Gastrocnemius medialis (tissue), 4 donors: ENCODE data around the gene EXD3. TPM values are rescaled to one million over a fixed set of nuclear protein-coding genes. Genes with fewer than 3 reads are reported as not detected.

Source experiments
- ATAC-seq, 2 donors: fragments of 150-250 bp; one replicate each; pipeline ENCODE4 v1.9.1; 2016
- DNase-seq, 2 donors: peaks; one replicate each; pipeline ENCODE4 v3.0.0-alpha.2; 2019
- H3K27ac ChIP-seq, 4 donors: fragments of 200-600 bp; sonication (generic); 1 replicate in 1 of 4; 2 replicates in 3 of 4; pipeline ENCODE4 v1.5.1; 2016 to 2018; ENCODE audit warnings: mild to moderate bottlenecking in 2 of 4, moderate library complexity in 1 of 4
- H3K27me3 ChIP-seq, 3 donors: fragments of 200-600 bp; sonication (generic) in 2 of 3; 1 replicate in 1 of 3; 2 replicates in 2 of 3; pipeline versions ENCODE4 v1.5.1 to v1.6.0; 2016 to 2019; ENCODE audit warnings: mild to moderate bottlenecking in 1 of 3, moderate library complexity in 1 of 3
- H3K36me3 ChIP-seq, 2 donors: fragments of 200-600 bp; sonication (generic) in 1 of 2; one replicate each; pipeline ENCODE4 v1.5.1; 2017 to 2018
- H3K4me1 ChIP-seq, 2 donors: fragments of 200-600 bp; sonication (generic) in 1 of 2; one replicate each; pipeline ENCODE4 v1.5.1; 2016 to 2017; ENCODE audit warnings: mild to moderate bottlenecking in 2 of 2
- H3K4me3 ChIP-seq, 4 donors: fragments of 200-600 bp; sonication (generic) in 3 of 4; 1 replicate in 1 of 4; 2 replicates in 3 of 4; pipeline ENCODE4 v1.5.1; 2016 to 2019; ENCODE audit warnings: mild to moderate bottlenecking in 2 of 4
- H3K9me3 ChIP-seq, 3 donors: fragments of 200-600 bp; sonication (generic) in 2 of 3; 1 replicate in 1 of 3; 2 replicates in 2 of 3; pipeline ENCODE4 v1.5.1; 2016 to 2019
- POLR2A ChIP-seq, 2 donors: fragments of 450-650 bp; IDR thresholded peaks; one replicate each; pipeline ENCODE4 v1.6.1; 2017; ENCODE audit warnings: antibody characterized with exemption in 2 of 2, mild to moderate bottlenecking in 2 of 2, moderate library complexity in 2 of 2
- in situ Hi-C, 4 donors: fragments of 200-750 bp; cut with MboI; loops; one replicate each; pipeline versions ENCODE4 v1.15.0 to v1.8.0; 2017; ENCODE audit warnings: low sequenced_read_pairs in 4 of 4
- intact Hi-C: fragments of 100-400 bp; cut with DNase I; formaldehyde crosslinking; loops from one replicate; pipeline ENCODE4 v1.15.1; 2023; ENCODE audit warnings: low total_unique reads
- total RNA-seq, 4 donors: library from RNA; depleted of rRNA; stranded (reverse); fragments of >200 nt; gene quantifications; one replicate each; pipeline versions ENCODE4 v1.1.0 to v1.2.3, GENCODE V29; 2016
- TF ChIP-seq, protein P1 (sequence below), 5 experiments: fragments of 450-650 bp in 3 of 5; fragments of 200-600 bp in 2 of 5; sonication (generic) in 2 of 5; IDR thresholded peaks in 4 of 5; conservative IDR thresholded peaks in 1 of 5; 1 replicate in 4 of 5; 2 replicates in 1 of 5; pipeline ENCODE4 v1.5.1; 2016 to 2019; ENCODE audit warnings: antibody characterized with exemption in 5 of 5, mild to moderate bottlenecking in 3 of 5, moderate library complexity in 3 of 5

EXD3 gene
- total RNA-seq, 4 donors from 2014 or later, result 4.8 to 12.5 (median 6.4) TPM

DNA sequence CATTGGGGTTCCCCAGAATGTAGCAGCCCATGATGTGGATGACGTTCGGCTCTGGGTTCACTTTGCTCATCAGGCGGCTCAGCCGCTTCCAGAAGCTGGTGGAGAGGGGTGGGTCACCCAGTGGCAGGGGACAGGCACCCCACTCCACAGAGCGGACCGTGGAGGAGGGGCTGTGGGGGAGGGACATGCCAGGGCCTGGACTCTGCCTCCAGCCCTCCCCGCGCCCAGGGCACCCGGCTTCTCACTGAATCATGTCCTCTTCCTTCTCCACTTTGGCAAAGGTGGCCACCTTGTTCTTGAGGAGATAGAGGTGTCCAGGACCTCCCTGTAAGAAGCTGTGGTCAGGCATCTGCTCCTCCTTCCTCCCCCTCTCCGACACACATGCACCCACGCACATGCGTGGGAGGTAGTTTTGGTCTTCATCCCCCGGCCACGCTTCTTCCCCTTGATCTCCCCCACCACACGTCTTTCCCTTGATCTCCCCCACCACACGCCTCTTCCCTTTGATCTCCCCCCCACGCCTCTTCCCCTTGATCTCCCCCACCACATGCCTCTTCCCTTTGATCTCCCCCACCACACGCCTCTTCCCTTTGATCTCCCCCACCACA lies 27.1 kb upstream of the EXD3 start:
- no peaks in the 10 kb centered on the region for H3K9me3 ChIP-seq
- H3K4me3 ChIP-seq, result no peak overlapping the region
- H3K4me1 ChIP-seq, result peaks cover 0 to 9% of the 10 kb centered on the region in 2 donors
- no peak for ATAC-seq
- intact Hi-C loops, result no loop called here
- H3K27me3 ChIP-seq, result no peaks in the 10 kb centered on the region
- no peak overlapping the region for H3K27ac ChIP-seq
- peak in 1 of 2 donors; percentile 12 for DNase-seq
- in situ Hi-C loops, result no loop called here
- no peaks in the 10 kb centered on the region for H3K36me3 ChIP-seq
- TF ChIP-seq POLR2A (IDR thresholded peaks at IDR 0.05), result no peak
- TF ChIP-seq, protein P1, sequence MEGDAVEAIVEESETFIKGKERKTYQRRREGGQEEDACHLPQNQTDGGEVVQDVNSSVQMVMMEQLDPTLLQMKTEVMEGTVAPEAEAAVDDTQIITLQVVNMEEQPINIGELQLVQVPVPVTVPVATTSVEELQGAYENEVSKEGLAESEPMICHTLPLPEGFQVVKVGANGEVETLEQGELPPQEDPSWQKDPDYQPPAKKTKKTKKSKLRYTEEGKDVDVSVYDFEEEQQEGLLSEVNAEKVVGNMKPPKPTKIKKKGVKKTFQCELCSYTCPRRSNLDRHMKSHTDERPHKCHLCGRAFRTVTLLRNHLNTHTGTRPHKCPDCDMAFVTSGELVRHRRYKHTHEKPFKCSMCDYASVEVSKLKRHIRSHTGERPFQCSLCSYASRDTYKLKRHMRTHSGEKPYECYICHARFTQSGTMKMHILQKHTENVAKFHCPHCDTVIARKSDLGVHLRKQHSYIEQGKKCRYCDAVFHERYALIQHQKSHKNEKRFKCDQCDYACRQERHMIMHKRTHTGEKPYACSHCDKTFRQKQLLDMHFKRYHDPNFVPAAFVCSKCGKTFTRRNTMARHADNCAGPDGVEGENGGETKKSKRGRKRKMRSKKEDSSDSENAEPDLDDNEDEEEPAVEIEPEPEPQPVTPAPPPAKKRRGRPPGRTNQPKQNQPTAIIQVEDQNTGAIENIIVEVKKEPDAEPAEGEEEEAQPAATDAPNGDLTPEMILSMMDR (IDR thresholded peaks at IDR 0.05 in 4 of 5, conservative IDR thresholded peaks at IDR 0.05 in 1 of 5), result no peak

DNA sequence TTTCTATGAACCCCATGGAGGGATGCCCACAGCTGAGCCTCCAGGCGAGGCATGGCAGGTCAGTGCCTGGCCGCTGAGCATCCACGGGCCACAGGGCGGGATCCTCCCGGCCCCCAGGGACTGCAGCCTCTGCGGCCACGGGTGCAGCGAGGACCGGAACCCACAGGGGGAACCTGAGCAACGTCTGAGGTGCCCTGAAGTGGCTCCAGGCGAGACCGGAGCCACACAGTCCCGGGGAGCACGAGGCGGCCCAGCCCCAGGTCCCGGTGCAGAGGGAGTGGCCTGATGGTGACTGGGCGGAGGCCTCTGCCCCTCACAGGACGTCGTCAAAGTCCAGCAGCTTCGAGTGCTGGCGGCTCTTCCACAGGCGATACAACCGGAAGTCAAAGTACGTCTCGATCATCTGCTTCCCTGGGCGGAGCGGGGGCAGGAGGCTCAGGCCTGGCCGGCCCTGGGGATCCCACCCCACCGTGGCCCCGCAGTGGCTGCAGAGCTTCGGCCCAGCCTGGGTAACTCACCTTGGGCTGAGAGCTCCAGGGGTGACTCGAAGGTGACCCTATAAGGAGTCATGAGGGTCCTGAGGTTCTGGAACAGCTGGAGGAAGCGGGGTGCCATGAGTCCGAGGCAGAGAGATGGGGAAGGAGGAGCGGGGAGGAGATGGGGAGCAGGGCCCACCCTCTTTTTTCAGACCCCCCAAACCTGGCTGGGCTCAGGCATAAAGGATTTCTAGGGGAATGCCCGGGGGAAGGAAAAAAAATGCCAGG lies 26.3 kb upstream of the EXD3 start:
- no peak overlapping the region for H3K4me3 ChIP-seq
- H3K9me3 ChIP-seq, result no peaks in the 10 kb centered on the region
- no peaks in the 10 kb centered on the region for H3K36me3 ChIP-seq
- ATAC-seq, result no peak
- TF ChIP-seq, protein P1 (IDR thresholded peaks at IDR 0.05 in 4 of 5, conservative IDR thresholded peaks at IDR 0.05 in 1 of 5), result no peak
- TF ChIP-seq POLR2A (IDR thresholded peaks at IDR 0.05), result no peak
- intact Hi-C loops, result no loop called here
- peaks cover 0 to 10% of the 10 kb centered on the region in 2 donors for H3K4me1 ChIP-seq
- H3K27me3 ChIP-seq, result peaks cover 0 to 5% (median under 1%) of the 10 kb centered on the region in 3 donors
- peak in 1 of 2 donors; percentile 9 for DNase-seq
- in situ Hi-C loops, result no loop called here
- no peak overlapping the region for H3K27ac ChIP-seq

DNA sequence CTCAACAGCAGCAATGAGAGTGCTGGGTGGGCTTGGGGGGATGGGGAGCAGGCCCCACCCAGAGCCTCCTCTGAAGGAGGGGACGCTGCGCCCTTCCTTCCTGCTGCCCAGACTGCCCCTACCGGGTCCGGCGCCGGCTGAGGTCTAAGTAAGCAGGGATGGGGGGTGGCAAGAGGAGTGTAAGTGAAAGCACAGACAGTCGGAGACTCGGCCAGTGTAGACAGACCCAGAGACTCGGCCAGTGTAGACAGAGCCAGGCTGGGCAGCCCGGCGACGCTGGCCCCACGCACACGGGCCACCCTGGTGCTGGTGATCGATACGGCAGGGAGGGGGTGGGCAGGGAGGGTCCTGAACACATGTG lies 25.6 kb upstream of the EXD3 start:
- TF ChIP-seq, protein P1 (IDR thresholded peaks at IDR 0.05 in 4 of 5, conservative IDR thresholded peaks at IDR 0.05 in 1 of 5), result no peak
- no peak for TF ChIP-seq POLR2A (IDR thresholded peaks at IDR 0.05)
- intact Hi-C loops, result no loop called here

DNA sequence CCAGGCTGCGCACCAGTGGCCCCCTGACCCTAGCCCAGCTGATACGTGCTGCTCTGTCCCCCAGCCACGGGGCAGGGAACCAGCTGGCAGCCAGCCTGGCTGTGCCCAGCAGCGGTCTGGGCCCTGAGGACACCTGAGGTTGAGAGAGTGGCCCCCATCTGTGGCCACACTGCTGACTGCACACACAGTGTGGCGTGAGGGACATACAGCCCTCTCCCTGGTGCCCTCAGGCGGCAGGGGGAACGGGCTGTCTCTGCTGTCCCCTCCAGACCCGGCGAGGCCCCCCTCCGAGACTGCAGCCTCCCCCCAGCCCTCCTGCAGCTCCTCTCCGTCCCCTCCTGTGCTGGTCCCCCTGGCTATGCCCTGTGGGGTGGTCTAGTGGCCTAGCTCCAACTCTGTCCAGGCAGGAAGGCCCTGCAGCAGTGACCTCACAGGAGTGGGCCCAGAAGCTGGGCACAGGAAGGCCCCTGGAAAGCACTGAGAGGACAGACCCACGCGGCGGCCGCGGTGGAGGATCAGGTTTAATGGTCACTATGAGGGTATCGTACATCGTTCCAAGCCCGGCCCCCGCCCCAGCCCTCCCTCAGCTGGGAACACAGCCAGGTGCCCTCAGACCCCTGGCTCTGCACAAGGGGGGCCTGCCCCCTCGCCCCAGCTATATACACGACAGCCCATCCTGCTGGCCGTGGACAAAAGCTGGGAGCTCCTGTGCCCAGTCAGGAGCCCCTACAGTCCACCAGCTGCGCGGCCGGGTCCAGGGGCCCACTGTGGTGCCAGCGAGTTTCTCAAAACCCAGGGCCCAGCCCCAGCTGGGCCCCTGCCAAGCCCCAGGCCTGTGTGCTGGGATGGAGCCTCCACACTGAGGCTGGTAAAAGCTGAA lies 25.0 kb upstream of the EXD3 start:
- Histone ChIP-seq H3K27ac (no peak overlapping the region), H3K9me3 (no peaks in the 10 kb centered on the region), H3K36me3 (no peaks in the 10 kb centered on the region), H3K4me1 (peaks cover 0 to 10% of the 10 kb centered on the region in 2 donors), H3K4me3 (no peak overlapping the region), H3K27me3 (peaks cover 0 to 10% (median 6%) of the 10 kb centered on the region in 3 donors)
- no peak for DNase-seq
- in situ Hi-C loops, result no loop called here
- intact Hi-C loops, result no loop called here
- TF ChIP-seq, protein P1 (IDR thresholded peaks at IDR 0.05 in 4 of 5, conservative IDR thresholded peaks at IDR 0.05 in 1 of 5), result no peak
- no peak for TF ChIP-seq POLR2A (IDR thresholded peaks at IDR 0.05)
- ATAC-seq, result no peak

More for the DNA sequence above, 25.6 kb upstream of the EXD3 start:
- no peaks in the 10 kb centered on the region for H3K36me3 ChIP-seq
- no peaks in the 10 kb centered on the region for H3K9me3 ChIP-seq
- peaks cover 0 to 10% of the 10 kb centered on the region in 2 donors for H3K4me1 ChIP-seq
- in situ Hi-C loops, result no loop called here
- ATAC-seq (no peak), DNase-seq (peak in 1 of 2 donors; percentile 7)
- H3K4me3 ChIP-seq, result no peak overlapping the region
- H3K27ac ChIP-seq, result no peak overlapping the region
- H3K27me3 ChIP-seq, result peaks cover 0 to 5% (median 5%) of the 10 kb centered on the region in 3 donors
